ENCODE data around the gene TREX2.

DNA sequence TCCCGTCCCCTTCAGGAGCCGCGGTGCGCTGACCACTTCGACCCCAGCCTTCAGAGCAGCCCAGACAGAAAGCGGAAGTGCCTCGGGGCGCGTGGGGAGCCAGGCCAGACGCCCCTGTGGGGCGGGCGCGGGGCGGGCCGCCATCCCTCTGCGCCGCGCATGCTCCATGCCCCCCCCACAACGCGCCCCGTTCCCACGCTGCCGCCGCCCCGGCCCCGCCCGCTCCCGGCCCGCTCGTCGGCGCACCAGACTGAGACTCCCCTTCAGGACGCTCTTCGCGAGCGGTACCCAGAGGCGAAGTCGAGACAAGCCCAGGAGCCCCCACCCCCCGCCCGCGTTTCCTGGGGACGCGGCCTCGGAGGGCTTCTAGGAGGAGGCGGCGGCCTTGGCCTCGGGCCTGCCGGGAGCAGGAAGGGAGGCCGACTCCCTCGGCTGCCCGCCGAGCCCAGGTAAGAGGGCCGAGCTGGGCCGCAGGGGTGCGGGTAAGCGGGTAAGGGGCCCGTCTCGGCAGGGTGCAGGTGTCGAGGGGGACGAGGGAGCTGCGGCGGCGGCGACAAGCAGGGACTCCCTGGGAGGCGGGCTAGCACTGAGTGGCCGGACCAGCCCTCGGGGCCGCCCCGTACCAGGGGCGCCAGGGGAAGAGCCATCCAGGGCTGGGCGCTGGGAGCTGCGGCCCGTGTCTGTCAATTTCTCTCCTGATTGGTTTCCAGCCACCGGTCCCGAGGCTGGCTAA, 34.4 kb downstream of the TREX2 start, which contains the start of gene ZFP92:
- TF ChIP-seq, protein P1, sequence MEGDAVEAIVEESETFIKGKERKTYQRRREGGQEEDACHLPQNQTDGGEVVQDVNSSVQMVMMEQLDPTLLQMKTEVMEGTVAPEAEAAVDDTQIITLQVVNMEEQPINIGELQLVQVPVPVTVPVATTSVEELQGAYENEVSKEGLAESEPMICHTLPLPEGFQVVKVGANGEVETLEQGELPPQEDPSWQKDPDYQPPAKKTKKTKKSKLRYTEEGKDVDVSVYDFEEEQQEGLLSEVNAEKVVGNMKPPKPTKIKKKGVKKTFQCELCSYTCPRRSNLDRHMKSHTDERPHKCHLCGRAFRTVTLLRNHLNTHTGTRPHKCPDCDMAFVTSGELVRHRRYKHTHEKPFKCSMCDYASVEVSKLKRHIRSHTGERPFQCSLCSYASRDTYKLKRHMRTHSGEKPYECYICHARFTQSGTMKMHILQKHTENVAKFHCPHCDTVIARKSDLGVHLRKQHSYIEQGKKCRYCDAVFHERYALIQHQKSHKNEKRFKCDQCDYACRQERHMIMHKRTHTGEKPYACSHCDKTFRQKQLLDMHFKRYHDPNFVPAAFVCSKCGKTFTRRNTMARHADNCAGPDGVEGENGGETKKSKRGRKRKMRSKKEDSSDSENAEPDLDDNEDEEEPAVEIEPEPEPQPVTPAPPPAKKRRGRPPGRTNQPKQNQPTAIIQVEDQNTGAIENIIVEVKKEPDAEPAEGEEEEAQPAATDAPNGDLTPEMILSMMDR (IDR thresholded peaks at IDR 0.05): no peak
- TF ChIP-seq POLR2A (IDR thresholded peaks at IDR 0.05): no peak

Data from heart left ventricle (tissue), 13 donors.